Stimulated activated naive CD4-positive, alpha-beta T cell (primary cell): ENCODE results near the gene AUTS2.
"Not testable (repeated sequence)": the region's sequence is repeated elsewhere in the genome, so short reads cannot be mapped to it uniquely, and the experiment has no call there.

Experiments used
- DNase-seq, 6 experiments: peaks; one replicate each; lab custom pipeline; 2025; lab: John Stamatoyannopoulos, UW

The AUTS2 gene

DNA sequence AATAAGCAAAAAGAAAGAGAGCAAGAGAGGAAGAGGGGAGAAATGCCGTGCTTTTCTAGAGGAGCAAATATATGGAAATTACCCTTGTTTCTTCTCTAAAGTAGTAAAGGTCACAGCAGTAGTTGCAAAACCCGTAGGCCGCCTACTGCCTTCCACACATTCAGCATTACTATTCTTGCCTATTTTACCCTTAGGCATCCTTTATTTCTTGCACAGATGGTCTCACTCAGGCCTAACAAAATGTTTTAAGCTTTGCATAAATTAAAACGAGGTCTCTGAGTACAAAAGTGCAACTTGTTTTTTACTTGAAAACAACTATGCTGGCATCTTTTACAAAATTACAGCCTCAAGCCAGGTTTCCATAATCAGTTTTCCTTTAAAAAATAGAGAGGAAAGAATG, 644.6 kb downstream of the AUTS2 start:
- DNase-seq: no peak

DNA sequence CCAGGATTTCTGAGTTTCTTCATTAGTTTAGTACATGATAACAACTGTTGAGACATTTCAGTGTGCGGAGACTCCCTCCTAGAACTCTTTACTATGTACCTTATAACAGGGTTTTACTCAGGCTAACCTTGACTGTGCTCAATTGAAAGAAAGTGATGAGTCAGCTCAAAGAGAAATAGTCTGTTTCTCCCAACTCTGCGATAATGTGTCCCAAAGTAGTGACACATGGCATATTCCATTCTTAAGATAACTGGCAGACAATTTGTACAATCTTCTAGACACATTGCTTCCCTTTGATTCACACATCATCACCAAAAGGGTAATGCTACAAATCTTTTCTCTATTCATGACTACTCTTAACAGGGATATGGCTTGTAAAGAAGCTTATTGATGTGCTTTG, 645.2 kb downstream of the AUTS2 start:
- DNase-seq: no peak

DNA sequence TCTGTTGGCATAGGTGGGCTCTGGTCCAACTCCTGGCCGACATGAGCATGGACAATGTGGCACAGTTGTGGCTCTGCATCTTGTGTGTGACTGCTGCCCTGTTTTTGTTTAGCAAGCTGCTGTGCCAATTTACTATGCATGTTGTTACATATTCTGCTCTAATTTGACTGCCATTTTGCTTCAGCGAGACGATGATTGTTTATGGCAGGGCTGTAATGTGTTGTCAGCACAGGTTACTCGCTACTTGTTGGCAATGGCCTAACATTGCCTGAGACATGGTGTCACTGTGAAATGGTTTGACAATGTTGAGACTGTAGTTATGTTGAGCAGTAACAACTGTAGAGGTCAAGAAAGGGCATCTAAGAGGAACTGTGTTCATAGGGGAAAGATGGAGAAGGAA, 659.6 kb downstream of the AUTS2 start:
- no peak for DNase-seq

GRCh38 chr7:70259502-70259901, 661.2 kb downstream of the AUTS2 start:
- DNase-seq: no peak

- no peak for DNase-seq
Observed at GRCh38 chr7:70263471-70264255, 665.4 kb downstream of the AUTS2 start.

- DNase-seq: no peak
Observed at GRCh38 chr7:70266186-70266585, 667.9 kb downstream of the AUTS2 start.

DNA sequence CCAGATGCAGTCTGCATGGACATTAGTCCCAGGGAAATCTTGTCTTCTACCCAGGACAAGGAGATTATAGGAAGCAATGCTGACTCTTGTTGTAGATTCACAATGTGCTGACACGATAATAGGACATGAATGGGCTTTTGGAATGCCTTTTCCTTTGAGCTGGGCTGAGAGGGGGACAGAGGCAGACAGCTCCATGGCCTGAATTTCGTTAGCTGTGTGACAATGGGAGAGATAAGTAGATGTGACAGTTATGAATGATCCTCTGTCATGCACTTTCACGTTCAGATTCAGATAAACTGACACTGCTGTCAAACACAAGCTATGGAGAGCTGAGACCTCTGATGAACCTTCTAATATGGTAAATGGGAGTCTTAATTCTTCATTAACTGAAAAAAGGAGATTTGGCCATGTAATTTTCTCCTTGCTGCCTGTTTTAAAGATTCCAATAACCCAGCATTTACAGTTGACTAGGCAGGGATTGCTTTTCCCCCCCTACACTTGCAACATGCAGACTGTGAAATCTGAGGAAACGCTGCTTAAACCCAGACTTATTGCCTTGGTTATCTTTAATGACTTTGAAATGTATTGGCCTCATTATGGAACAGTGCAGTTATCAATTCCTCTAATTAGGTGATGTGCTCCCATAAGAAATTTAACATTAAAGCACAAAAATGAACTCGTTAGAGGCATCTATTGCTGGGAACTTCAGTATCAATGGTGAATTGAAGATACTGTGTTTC, 669.3 kb downstream of the AUTS2 start:
- DNase-seq: no peak

GRCh38 chr7:70268179-70268578, 669.9 kb downstream of the AUTS2 start:
- DNase-seq: no peak

GRCh38 chr7:70270149-70270548, 671.9 kb downstream of the AUTS2 start:
- DNase-seq: no peak

GRCh38 chr7:70271617-70272081, 673.4 kb downstream of the AUTS2 start:
- DNase-seq: no peak

DNA sequence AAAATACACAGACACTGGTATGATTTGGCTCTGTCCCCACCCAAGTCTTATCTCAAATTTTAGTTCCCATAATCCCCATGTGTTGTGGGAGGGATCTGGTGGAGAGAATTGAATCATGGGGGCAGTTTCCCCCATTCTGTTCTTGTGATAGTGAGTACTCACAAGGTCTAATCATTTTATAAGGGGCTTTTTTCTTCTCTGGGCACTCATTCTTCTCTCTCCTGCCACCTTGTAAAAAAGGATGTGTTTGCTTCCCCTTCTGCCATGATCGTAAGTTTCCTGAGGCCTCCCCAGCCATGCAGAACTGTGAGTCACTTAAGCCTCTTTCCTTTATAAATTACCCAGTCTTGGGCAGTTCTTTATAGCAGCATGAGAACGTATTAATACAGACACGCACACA, 677.3 kb downstream of the AUTS2 start:
- DNase-seq: not testable (repeated sequence)

GRCh38 chr7:70285187-70285586, 686.9 kb downstream of the AUTS2 start:
- DNase-seq: no peak

- no peak for DNase-seq
Observed at GRCh38 chr7:70285854-70286253, 687.6 kb downstream of the AUTS2 start.

GRCh38 chr7:70288781-70289456, 690.6 kb downstream of the AUTS2 start:
- DNase-seq: no peak

GRCh38 chr7:70292716-70293115, 694.4 kb downstream of the AUTS2 start:
- DNase-seq: no peak

GRCh38 chr7:70294211-70294911, 696.1 kb downstream of the AUTS2 start:
- DNase-seq: no peak

- no peak for DNase-seq
Observed at GRCh38 chr7:70298780-70299471, 700.7 kb downstream of the AUTS2 start.

DNA sequence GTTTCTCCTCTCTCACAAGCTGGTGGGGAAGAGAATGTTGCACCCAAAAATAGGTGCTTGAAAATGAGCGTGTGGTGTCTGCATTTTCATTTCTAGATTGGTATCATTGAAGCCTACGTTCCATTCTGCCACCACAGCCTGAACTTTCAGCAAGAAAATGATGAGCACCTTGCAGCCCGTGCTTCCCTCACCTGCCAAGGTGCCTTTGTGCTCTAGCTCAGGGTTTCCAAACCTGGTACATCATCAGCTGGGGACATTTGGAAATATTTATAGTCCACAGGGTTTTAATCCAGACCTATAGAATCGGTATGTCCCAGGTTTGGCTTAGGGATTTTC, 701.2 kb downstream of the AUTS2 start:
- DNase-seq: no peak

DNA sequence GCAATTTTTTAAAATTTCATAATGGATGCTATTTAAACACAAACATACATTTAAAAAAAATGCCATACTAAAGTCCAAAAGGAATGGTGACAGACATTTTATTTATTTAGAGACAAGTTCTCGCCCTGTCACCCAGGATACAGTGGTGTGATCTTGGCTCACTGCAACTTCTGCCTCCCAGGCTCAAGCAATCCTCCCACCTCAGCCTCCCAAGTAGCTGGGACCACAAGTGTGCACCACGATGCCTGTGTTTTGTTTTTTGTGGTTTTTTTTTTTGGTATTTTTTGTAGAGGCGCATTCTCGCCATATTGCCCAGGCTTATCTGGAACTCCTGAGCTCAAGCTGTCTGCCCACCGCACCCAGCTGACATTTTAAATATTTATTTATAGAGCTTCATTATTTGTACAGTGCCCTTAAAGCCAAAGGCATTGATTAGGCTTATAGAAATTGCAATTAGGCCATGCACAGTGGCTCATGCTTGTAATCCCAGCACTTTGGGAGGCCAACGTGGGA, 703.5 kb downstream of the AUTS2 start:
- DNase-seq: no peak

DNA sequence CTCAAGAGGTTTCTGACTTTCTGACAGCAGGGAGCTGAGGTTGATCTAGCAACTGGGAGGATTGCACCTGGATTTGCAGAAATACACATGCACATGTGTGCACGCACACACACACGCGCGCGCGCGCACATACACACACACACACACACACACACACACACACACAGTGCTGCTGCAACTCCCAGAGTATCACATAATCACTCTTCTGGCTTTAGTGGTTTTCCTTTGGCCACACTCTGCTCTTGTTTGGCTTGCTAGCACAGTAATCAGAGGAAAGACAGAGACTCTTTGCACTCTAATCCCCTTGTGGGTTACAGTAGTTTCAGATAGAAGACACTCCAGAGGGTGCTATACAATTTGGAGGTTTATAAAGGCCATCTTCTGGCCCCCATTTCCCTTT, 705.0 kb downstream of the AUTS2 start:
- DNase-seq: no peak

- DNase-seq: no peak
Observed at GRCh38 chr7:70303780-70304179, 705.5 kb downstream of the AUTS2 start.

GRCh38 chr7:70306173-70306572, 707.9 kb downstream of the AUTS2 start:
- DNase-seq: no peak
